PC-3 (cell line): Measurements from ENCODE around the gene MYO3B. TPM values are rescaled to one million over a fixed set of nuclear protein-coding genes. Genes with fewer than 3 reads are reported as not detected.

Experiments
- ATAC-seq: fragments of 200-7000 bp; cut with Tn5 transposase; 2 replicates; pipeline ENCODE4 v1.9.1; 2020; ENCODE audit warnings: mild to moderate bottlenecking, moderate library complexity
- BruUV-seq: library from RNA; stranded (reverse); fragments of 400-500 nt; replicated peaks from 2 replicates; lab custom pipeline; 2021; lab: Mats Ljungman, UMichigan
- CTCF ChIA-PET: fragments of 300-600 bp; sonication (Branson Sonifier 250); formaldehyde crosslinking; loops from one replicate; lab custom pipeline; 2022; ENCODE audit warnings: antibody characterized with exemption; lab: Charles Lee
- POLR2A ChIA-PET: fragments of 300-600 bp; sonication (Branson Sonifier 250); formaldehyde crosslinking; loops from one replicate; lab custom pipeline; 2022; ENCODE audit warnings: antibody characterized with exemption; ENCODE audit not compliant: unreplicated experiment; lab: Charles Lee
- DNase-seq: peaks from one replicate; pipeline ENCODE4 v3.0.0-alpha.2; 2015
- H2AFZ ChIP-seq: fragments of 300-600 bp; sonication (generic); 2 replicates; pipeline ENCODE4 v1.6.0; 2016; ENCODE audit warnings: antibody characterized with exemption, low read length
- H3F3A ChIP-seq: fragments of 300-600 bp; sonication (generic); one replicate; pipeline ENCODE4 v1.6.0; 2017; ENCODE audit warnings: antibody characterized with exemption, low read length, control low read depth, mild to moderate bottlenecking; ENCODE audit not compliant: unreplicated experiment
- H3K27ac ChIP-seq: fragments of 300-600 bp; sonication (generic); 2 replicates; pipeline ENCODE4 v1.5.1; 2016; ENCODE audit warnings: mild to moderate bottlenecking, low read length
- H3K27me3 ChIP-seq: fragments of 300-600 bp; sonication (generic); 2 replicates; pipeline ENCODE4 v1.6.1; 2016; ENCODE audit warnings: low read length, mixed read lengths
- H3K36me3 ChIP-seq: fragments of 300-600 bp; sonication (generic); 2 replicates; pipeline ENCODE4 v1.6.1; 2016; ENCODE audit warnings: low read depth, mixed run types, low read length, mixed read lengths
- H3K4me1 ChIP-seq: fragments of 300-600 bp; sonication (generic); 2 replicates; pipeline ENCODE4 v1.5.1; 2016; ENCODE audit warnings: low read length; ENCODE audit not compliant: insufficient read depth
- H3K4me2 ChIP-seq: fragments of 300-600 bp; sonication (generic); 2 replicates; pipeline ENCODE4 v1.6.0; 2016; ENCODE audit warnings: low read length
- H3K4me3 ChIP-seq: fragments of 300-600 bp; sonication (generic); 2 replicates; pipeline ENCODE4 v1.5.1; 2016; ENCODE audit warnings: mild to moderate bottlenecking, low read length, mixed read lengths
- H3K79me2 ChIP-seq: fragments of 300-600 bp; sonication (generic); 2 replicates; pipeline ENCODE4 v1.6.1; 2017; ENCODE audit warnings: low read length, mixed read lengths
- H3K9ac ChIP-seq: fragments of 300-600 bp; sonication (generic); 2 replicates; pipeline ENCODE4 v1.6.0; 2016; ENCODE audit warnings: mild to moderate bottlenecking, low read length
- H3K9me2 ChIP-seq: fragments of 300-600 bp; sonication (generic); replicated peaks from 2 replicates; pipeline ENCODE4 v1.6.1; 2016; ENCODE audit warnings: mixed run types, low read length, mixed read lengths
- H3K9me3 ChIP-seq: fragments of 300-600 bp; sonication (generic); 2 replicates; pipeline ENCODE4 v1.6.1; 2016; ENCODE audit warnings: low read length, mixed read lengths
- H4K20me1 ChIP-seq: fragments of 300-600 bp; sonication (generic); 2 replicates; pipeline ENCODE4 v1.6.1; 2016; ENCODE audit warnings: low read length, mixed read lengths
- EZH2 ChIP-seq: fragments of 300-600 bp; sonication (generic); IDR thresholded peaks from one replicate; pipeline ENCODE4 v1.6.1; 2017; ENCODE audit warnings: antibody characterized with exemption, mild to moderate bottlenecking, low read length; ENCODE audit not compliant: unreplicated experiment
- EZH2phosphoT487 ChIP-seq: fragments of 300-600 bp; sonication (generic); IDR thresholded peaks from 2 replicates; pipeline ENCODE4 v1.6.1; 2018; ENCODE audit warnings: mild to moderate bottlenecking, antibody characterized with exemption, low read length, borderline replicate concordance
- intact Hi-C: fragments of 100-400 bp; cut with micrococcal nuclease; formaldehyde crosslinking; loops from 2 replicates; pipeline ENCODE4 v1.9.0; 2023
- total RNA-seq: library from RNA; depleted of rRNA; stranded (reverse); fragments of >200 nt; gene quantifications from 2 replicates; pipeline ENCODE4 v1.2.3, GENCODE V29; 2014
- TF ChIP-seq, protein P1 (sequence below): fragments of 300-600 bp; sonication (generic); conservative IDR thresholded peaks from 2 replicates; pipeline ENCODE4 v1.5.1; 2017; ENCODE audit warnings: antibody characterized with exemption, low read depth, mild to moderate bottlenecking, low read length

Gene MYO3B
- total RNA-seq, 1 experiment from 2014 or later, result 1.1 TPM

DNA sequence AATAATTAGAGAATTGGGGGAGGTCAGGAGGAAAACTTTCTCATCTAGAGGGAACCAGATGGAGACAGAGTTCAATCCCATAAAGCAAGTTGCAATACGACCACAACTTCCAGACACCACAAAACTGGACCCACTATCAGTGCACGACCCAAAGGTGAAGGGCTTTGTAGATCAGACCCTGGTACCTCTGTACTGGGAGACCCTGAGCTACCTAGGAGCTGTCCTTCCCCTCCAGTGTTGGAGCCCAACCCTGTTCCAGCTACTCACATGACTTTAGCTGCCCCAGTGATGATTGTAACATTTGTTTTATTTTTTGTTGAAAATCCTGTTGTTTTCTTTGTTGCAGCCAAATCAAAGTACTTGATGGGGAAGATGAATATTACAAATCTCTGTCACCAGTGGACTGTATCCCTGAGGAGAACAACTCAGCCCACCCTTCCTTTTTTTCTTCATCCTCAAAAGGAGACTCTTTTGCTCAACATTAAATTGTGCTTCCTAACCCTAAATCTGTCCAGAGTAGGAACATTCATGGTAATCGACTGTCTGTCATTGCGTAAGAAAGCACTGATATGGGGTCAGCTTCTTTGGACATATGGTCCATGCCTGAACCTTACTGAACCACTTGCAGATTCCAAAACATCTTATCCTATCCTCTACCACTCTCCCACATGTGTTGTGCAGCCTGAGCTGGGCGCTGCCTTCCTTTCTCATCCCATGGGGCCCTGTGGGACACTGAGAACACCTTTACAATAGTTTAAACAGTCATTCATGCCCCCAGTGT lies 474.9 kb downstream of the MYO3B start:
- DNase-seq (no peak), ATAC-seq (no peak)
- CTCF ChIA-PET, result no interaction called here
- Histone ChIP-seq H3K9ac (no peak overlapping the region), H4K20me1 (no peaks in the 10 kb centered on the region), H3K27ac (no peak overlapping the region), H3K9me2 (no peaks in the 10 kb centered on the region), H3K4me2 (no peak overlapping the region), H3K4me3 (no peak overlapping the region), H3K36me3 (no peaks in the 10 kb centered on the region), H3F3A (no peaks in the 10 kb centered on the region), H3K27me3 (no peaks in the 10 kb centered on the region), H3K4me1 (no peaks in the 10 kb centered on the region), H3K9me3 (no peaks in the 10 kb centered on the region), H3K79me2 (no peaks in the 10 kb centered on the region), H2AFZ (no peak overlapping the region)
- POLR2A ChIA-PET, result interaction anchor here (0.7 kb wide), 1 partner anchor 86 kb away, joined by 5 read pairs; no protein-coding TSS in a partner anchor
- no peak for TF ChIP-seq EZH2phosphoT487
- TF ChIP-seq, protein P1, sequence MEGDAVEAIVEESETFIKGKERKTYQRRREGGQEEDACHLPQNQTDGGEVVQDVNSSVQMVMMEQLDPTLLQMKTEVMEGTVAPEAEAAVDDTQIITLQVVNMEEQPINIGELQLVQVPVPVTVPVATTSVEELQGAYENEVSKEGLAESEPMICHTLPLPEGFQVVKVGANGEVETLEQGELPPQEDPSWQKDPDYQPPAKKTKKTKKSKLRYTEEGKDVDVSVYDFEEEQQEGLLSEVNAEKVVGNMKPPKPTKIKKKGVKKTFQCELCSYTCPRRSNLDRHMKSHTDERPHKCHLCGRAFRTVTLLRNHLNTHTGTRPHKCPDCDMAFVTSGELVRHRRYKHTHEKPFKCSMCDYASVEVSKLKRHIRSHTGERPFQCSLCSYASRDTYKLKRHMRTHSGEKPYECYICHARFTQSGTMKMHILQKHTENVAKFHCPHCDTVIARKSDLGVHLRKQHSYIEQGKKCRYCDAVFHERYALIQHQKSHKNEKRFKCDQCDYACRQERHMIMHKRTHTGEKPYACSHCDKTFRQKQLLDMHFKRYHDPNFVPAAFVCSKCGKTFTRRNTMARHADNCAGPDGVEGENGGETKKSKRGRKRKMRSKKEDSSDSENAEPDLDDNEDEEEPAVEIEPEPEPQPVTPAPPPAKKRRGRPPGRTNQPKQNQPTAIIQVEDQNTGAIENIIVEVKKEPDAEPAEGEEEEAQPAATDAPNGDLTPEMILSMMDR, result no peak
- no peak for TF ChIP-seq EZH2
- BruUV-seq, result no TSS peak
- intact Hi-C loops, result no loop called here

GRCh38 chr2:170656669-170657068 lies 478.7 kb downstream of the MYO3B start:
- intact Hi-C loops, result no loop called here
- no peaks in the 10 kb centered on the region for H3K36me3 ChIP-seq
- TF ChIP-seq, protein P1, result no peak
- TF ChIP-seq EZH2 (no peak), EZH2phosphoT487 (no peak)
- ChIA-PET CTCF (no interaction called here), POLR2A (no interaction called here)
- H3K4me2 ChIP-seq, result no peak overlapping the region
- no peak overlapping the region for H3K27ac ChIP-seq
- H3K9me2 ChIP-seq, result no peaks in the 10 kb centered on the region
- no TSS peak for BruUV-seq
- no peak overlapping the region for H2AFZ ChIP-seq
- no peaks in the 10 kb centered on the region for H3K9me3 ChIP-seq
- no peaks in the 10 kb centered on the region for H3K27me3 ChIP-seq
- H3K4me3 ChIP-seq, result no peak overlapping the region
- no peaks in the 10 kb centered on the region for H3K4me1 ChIP-seq
- no peaks in the 10 kb centered on the region for H4K20me1 ChIP-seq
- no peak overlapping the region for H3K9ac ChIP-seq
- H3K79me2 ChIP-seq, result no peaks in the 10 kb centered on the region
- H3F3A ChIP-seq, result no peaks in the 10 kb centered on the region
- no peak for ATAC-seq
- DNase-seq, result no peak

DNA sequence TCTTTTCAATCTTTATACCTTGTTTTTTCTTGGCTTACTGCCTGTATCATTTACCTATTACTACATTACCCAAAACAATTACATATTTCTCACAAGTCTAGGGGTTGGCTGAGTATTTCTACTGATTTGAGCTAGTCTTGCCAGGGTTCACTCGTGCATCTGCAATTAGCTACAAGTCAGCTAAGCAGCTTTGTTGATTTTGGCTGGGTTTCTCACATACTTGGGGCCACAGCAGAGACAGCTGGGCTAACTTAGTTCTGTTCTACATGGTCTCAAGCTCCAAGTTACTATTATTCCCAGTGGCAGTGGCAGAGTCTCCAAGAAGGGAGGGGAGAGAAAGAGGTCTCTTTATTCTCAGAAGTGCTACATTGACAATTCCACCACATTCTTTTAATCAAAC lies 482.5 kb downstream of the MYO3B start:
- H3K4me1 ChIP-seq, result no peaks in the 10 kb centered on the region

More for the DNA sequence above, 482.5 kb downstream of the MYO3B start:
- TF ChIP-seq EZH2 (no peak), EZH2phosphoT487 (no peak)
- TF ChIP-seq, protein P1, result no peak
- Histone ChIP-seq H3K9ac (no peak overlapping the region), H2AFZ (no peak overlapping the region), H3K4me2 (no peak overlapping the region), H3F3A (no peaks in the 10 kb centered on the region), H3K9me3 (no peaks in the 10 kb centered on the region), H3K36me3 (no peaks in the 10 kb centered on the region), H3K4me3 (no peak overlapping the region), H3K27ac (no peak overlapping the region), H4K20me1 (no peaks in the 10 kb centered on the region), H3K27me3 (no peaks in the 10 kb centered on the region), H3K9me2 (no peaks in the 10 kb centered on the region), H3K79me2 (no peaks in the 10 kb centered on the region)
- ATAC-seq (no peak), DNase-seq (no peak)
- BruUV-seq, result no TSS peak
- intact Hi-C loops, result no loop called here
- CTCF ChIA-PET, result no interaction called here
- POLR2A ChIA-PET, result no interaction called here
